Central memory CD4-positive, alpha-beta T cell (primary cell): ENCODE results near the gene RSPO4.
"Not testable (repeated sequence)": the region's sequence is repeated elsewhere in the genome, so short reads cannot be mapped to it uniquely, and the experiment has no call there.

Experiments
- DNase-seq: peaks from one replicate; pipeline ENCODE4 v3.0.0; 2022
- total RNA-seq, 3 experiments: gene quantifications; one replicate each; lab custom pipeline; 2026; lab: John Stamatoyannopoulos, UW

RSPO4 gene
- 0 to 0.19 (median 0) reads per million in 3 experiments for total RNA-seq

DNA sequence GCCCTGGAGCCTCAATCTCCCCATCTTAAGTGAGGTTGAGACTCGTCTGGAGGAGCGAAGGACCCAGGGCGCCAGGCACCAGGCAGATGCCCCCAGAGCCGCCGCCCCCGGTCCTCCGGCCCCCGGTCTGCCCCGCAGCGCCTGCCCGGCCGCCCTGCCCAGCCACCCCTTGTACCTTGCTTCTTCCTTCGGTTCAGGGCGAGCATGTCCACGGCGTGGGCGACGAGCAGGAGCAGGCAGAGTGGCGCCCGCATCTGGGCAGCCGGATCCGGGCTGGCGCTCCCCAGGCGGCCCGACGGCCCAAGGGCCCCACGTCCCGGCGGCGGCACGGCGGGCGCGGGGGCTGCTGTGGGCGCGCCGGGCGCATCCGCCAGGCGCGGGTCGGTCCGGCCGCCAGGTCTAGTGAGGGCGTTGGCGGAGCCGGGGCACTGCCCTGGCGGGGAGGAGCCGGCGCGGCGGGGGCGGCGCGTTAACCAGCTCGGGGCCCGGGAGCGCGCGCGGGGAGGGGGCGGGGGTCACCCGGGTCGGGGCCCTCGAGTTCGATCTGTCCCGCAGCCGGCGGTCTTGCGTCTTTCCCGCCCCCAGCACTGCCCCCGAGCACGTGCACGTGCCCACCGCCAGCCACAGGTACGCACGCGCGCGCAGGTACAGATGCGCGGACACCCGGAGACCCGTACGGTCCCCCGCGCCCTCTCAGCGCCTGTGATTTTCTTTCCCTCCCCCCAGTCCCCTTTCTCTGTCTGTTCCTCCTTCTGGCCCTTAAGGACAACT lies at the start of gene RSPO4:
Gene RSPO4, minus strand, starts transcription at position 401 of the 771 bp plus-strand sequence. Its CDS starts 147 bp downstream, at position 254.
- DNase-seq, result no peak

DNA sequence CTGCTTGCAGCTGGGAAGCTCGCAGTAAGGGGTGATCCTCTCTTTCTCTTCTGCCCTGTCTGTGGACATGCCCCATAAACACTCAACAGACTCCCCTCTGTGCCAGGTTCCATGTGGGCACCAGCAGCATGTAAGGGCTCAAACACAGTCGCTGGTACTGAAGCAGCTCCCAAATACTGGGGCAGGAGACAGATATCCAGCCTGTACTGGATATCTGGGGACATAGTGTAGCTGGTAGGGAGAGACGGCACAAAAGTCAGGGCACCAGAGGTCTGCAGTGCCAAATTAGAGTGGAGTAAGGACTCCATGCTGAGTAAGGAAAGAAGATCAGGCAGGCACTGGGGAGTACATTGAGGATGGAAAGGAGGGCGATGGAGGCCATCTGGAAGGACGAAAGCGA lies 48.3 kb upstream of the RSPO4 start:
- DNase-seq, result no peak

GRCh38 chr20:1045860-1046418 lies 43.8 kb upstream of the RSPO4 start:
- no peak for DNase-seq

GRCh38 chr20:1041845-1042390 lies 39.8 kb upstream of the RSPO4 start:
- DNase-seq, result no peak

GRCh38 chr20:1038205-1038604 lies 36.1 kb upstream of the RSPO4 start:
- DNase-seq, result no peak

DNA sequence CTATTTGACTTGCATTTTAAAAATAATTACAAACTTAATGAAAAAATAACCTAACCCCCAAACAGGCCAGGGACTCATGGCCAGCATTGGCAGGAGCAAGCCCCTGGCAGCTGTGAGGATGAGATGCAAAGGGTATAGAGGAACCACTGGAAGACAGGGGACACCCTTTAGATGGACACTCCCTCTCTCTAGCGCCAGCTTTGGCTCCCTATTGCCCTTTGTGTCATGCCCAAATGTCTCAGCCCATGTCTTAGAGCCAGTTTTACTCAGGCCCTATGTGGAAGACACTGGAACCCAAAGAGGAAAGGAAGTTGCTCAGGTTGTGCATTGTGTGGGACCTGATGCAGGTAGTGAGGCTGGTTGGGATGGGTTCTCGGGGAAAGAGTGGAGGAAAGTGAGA lies 34.9 kb upstream of the RSPO4 start:
- no peak for DNase-seq

GRCh38 chr20:1035466-1035865 lies 33.4 kb upstream of the RSPO4 start:
- no peak for DNase-seq

DNA sequence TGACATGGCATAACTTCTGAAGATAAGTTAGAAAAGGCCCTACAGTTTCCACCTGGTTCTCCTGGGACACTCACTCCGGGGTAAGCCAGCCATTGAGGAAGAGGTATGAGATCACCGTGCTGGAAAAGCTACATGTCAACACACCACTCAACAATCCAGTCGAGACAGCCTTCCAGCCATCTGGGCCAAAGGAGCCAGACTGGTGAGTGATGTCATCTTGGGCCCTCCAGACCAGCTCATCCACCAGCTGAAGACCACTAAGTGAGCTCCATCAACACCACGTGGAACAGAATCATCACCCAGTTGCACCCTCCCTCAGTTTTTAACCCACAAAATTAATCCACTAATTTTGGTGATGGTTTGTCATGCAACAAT lies 32.3 kb upstream of the RSPO4 start:
- no peak for DNase-seq

- DNase-seq, result no peak
These were observed 31.8 kb upstream of the RSPO4 start for GRCh38 chr20:1033751-1034414.

GRCh38 chr20:1029980-1030379 lies 27.9 kb upstream of the RSPO4 start:
- DNase-seq, result no peak

GRCh38 chr20:1026214-1026613 lies 24.1 kb upstream of the RSPO4 start:
- not testable (repeated sequence) for DNase-seq

DNA sequence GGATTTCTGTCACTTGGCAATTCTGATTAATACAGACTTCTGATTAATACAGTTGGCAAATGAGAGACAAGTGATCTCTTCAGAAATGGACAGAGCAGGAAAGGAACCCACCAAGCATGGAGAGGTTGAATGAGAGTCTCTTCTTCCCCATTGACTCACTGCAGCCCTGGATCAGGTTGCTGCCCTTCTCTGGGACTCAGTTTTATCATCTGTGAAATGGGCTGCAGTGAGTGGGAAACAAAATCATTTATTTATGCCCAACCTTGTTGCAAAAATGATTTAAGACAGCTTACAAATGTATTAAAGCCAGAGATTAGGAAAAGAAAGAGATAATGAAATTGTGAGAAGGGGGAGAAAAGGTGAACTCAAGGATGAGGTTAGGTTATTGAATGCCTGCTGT lies 20.8 kb upstream of the RSPO4 start:
- no peak for DNase-seq

- no peak for DNase-seq
These were observed 18.5 kb upstream of the RSPO4 start for GRCh38 chr20:1020614-1021013.

DNA sequence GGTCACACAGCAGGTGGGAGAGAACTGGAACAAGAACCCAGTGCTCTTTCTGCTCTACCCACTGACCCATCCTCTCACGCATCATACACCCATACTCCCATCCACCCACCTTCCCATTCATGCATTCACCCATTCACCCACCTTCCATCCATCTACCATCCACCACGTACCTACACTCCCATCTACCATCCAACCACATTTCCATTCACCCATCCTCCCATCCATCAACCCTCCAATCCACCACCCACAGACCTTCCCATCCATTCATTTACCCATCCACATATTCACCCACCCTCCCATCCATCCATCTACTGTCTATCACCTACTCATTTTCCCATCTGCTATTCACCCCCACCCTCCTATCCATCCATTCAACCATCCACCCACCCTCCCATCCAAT lies 17.2 kb upstream of the RSPO4 start:
- no peak for DNase-seq

DNA sequence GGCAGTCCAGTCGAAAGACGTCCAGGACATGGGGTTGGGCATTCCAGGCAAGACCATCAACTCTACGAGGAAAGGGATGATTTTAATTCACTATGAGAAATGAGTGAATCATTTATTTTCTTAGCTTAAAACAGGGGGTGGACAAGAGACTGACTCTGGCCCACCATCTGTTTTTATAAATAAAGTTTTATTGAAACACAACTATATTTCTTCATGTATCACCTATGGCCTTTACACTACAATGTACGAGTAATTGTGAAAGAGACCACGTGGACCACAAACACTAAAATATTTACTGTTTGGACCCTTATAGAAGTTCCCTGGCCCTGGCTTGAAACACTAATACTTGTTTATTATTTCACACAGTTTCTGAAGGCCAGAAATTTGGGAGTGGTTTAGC lies 15.6 kb upstream of the RSPO4 start:
- no peak for DNase-seq

GRCh38 chr20:1015181-1015580 lies 13.1 kb upstream of the RSPO4 start:
- no peak for DNase-seq

GRCh38 chr20:1014471-1014870 lies 12.4 kb upstream of the RSPO4 start:
- DNase-seq, result no peak

DNA sequence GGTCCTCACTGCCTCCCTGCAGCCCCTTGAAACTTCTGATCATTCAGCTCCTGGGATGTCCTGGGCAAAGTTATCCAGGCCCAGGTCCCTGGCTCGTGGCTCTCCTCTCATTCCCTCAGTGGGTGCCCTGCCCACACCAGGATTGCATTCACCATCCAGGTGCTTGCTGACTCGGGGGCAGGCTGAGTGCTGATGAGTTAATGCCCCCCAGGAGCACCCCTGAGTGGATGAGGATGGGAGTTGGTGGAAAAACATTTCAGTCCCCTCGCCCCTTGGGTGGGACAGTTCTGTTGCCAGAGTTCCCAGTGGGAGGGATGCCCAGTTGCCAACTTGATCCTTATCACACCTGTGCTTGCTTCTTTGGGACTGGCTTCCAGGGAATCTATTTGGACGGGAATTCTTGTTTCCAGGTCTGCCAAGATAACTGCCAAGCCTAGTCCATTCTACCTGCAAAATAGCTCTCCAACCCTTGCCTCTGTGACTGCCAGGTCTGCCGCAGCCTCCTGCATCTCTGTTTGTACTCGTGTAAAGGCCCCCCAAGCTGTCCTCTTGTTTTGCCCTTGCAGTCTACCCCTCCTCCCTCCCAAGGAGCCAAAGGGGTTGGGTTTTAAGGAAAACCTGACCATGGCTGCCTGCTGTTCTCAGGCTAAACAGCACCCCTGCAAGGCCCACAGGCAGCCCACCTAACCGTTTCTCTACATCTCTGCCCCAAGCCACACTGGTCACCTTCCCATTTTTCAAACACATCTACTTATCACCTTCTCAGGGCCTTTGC lies 11.6 kb upstream of the RSPO4 start:
- no peak for DNase-seq

- no peak for DNase-seq
These were observed 10.5 kb upstream of the RSPO4 start for GRCh38 chr20:1012359-1013168.

DNA sequence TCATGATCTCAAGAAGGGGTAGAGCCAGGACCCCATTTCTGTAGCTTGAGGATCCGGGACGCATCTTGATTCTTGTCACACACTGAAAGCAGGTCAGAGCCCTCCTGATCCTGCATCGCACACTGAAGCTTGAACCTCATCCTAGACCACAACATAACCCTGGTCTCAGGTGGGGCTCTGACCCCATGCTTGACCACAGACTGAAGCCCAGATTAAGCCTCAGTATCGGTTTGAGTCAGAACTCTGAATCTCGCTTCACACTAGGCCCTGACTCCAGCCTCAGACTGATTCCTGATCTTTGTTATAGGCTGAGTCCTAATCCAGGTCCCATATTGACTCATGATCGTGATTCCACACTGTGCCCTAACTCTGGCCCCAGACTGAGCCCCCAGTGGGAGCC lies 8.5 kb upstream of the RSPO4 start:
- DNase-seq, result no peak

DNA sequence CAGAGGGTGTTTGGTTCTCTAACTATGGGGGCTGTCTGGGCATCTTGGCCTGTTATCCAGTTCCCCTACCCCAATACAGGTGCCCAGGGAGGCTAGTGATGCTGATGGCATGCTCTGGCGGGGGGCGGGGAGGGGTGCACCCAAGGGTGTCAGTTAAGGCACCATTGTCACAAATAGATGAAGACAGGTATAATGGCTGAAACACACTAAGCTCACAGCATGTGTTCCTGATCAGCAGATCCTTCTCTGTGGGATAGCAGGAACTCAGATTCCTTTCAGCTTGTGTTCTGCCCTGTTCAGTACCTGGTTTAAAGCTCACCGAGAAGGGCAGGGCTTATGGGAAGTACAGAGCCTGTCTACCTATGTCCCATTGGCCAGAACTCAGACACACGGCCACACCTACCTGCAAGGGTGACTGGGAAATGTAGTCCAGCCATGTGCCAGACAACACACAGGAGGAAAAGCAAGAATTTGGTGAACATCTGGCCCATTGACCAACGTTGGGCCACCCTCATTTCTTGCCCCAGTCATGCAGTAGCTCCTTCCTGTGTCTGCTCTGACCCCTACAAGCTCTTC lies 3.4 kb upstream of the RSPO4 start:
- DNase-seq, result no peak
